Neuronal stem cell (in vitro differentiated cells): Measurements from ENCODE around the gene NR3C1.

Source experiments
- DNase-seq: peaks from one replicate; pipeline ENCODE4 v3.0.0-alpha.2; 2013; ENCODE audit warnings: low spot score
- H2AFZ ChIP-seq: one replicate; pipeline ENCODE4 v1.6.1; 2013; ENCODE audit warnings: mild to moderate bottlenecking, low read length, inconsistent platforms
- H2AK5ac ChIP-seq: 2 replicates; pipeline ENCODE4 v1.6.1; 2013; ENCODE audit warnings: low read depth, mild to moderate bottlenecking, inconsistent platforms, low read length, moderate library complexity, mixed read lengths
- H2BK120ac ChIP-seq: 2 replicates; pipeline ENCODE4 v1.6.1; 2013; ENCODE audit warnings: low read depth, mild to moderate bottlenecking, inconsistent platforms, low read length, moderate library complexity, mixed read lengths
- H2BK12ac ChIP-seq: one replicate; pipeline ENCODE4 v1.6.1; 2013; ENCODE audit warnings: low read length, inconsistent platforms
- H2BK15ac ChIP-seq: 2 replicates; pipeline ENCODE4 v1.6.1; 2013; ENCODE audit warnings: mild to moderate bottlenecking, low read length, inconsistent platforms, mixed read lengths
- H2BK5ac ChIP-seq: one replicate; pipeline ENCODE4 v1.6.1; 2013; ENCODE audit warnings: inconsistent platforms, mild to moderate bottlenecking, low read length, moderate library complexity
- H3K14ac ChIP-seq: one replicate; pipeline ENCODE4 v1.6.1; 2013; ENCODE audit warnings: low read length, inconsistent platforms
- H3K18ac ChIP-seq: 2 replicates; pipeline ENCODE4 v1.6.1; 2013; ENCODE audit warnings: low read length, inconsistent platforms
- H3K23ac ChIP-seq: 2 replicates; pipeline ENCODE4 v1.6.1; 2013; ENCODE audit warnings: low read depth, mild to moderate bottlenecking, mixed read lengths, low read length, inconsistent platforms; ENCODE audit not compliant: poor library complexity
- H3K27ac ChIP-seq: replicated peaks from 3 replicates; pipeline ENCODE4 v1.5.1; 2013; ENCODE audit warnings: low read length, inconsistent platforms
- H3K27me3 ChIP-seq, 3 experiments: 2 replicates each; pipeline ENCODE4 v1.6.1; 2013; ENCODE audit warnings: low read length in 3 of 3, mild to moderate bottlenecking in 2 of 3, inconsistent platforms in 1 of 3, low read depth in 1 of 3, mixed read lengths in 1 of 3, moderate library complexity in 1 of 3; ENCODE audit not compliant: control insufficient read depth in 3 of 3, insufficient read depth in 3 of 3
- H3K36me3 ChIP-seq, 2 donors: replicated peaks in 1 of 2; 2 replicates each; pipeline ENCODE4 v1.6.1; 2013; ENCODE audit warnings: low read length in 2 of 2; ENCODE audit not compliant: control insufficient read depth in 2 of 2, insufficient read depth in 2 of 2
- H3K4ac ChIP-seq: 2 replicates; pipeline ENCODE4 v1.6.1; 2013; ENCODE audit warnings: inconsistent platforms, mild to moderate bottlenecking, low read length, moderate library complexity
- H3K4me1 ChIP-seq, 2 donors: 1 replicate in 1 of 2; 2 replicates in 1 of 2; pipeline ENCODE4 v1.6.1; 2013; ENCODE audit warnings: low read length in 2 of 2, low read depth in 1 of 2; ENCODE audit not compliant: control insufficient read depth in 2 of 2, insufficient read depth in 1 of 2
- H3K4me2 ChIP-seq: one replicate; pipeline ENCODE4 v1.6.1; 2013; ENCODE audit warnings: mild to moderate bottlenecking, low read length, inconsistent platforms; ENCODE audit not compliant: insufficient read depth, poor library complexity, severe bottlenecking
- H3K4me3 ChIP-seq, 2 donors: 2 replicates each; pipeline ENCODE4 v1.5.1; 2013; ENCODE audit warnings: low read length in 2 of 2, mild to moderate bottlenecking in 2 of 2, inconsistent platforms in 1 of 2, moderate library complexity in 1 of 2
- H3K79me1 ChIP-seq: one replicate; pipeline ENCODE4 v1.6.1; 2013; ENCODE audit warnings: low read depth, mild to moderate bottlenecking, inconsistent platforms, low read length, moderate library complexity
- H3K9ac ChIP-seq: one replicate; pipeline ENCODE4 v1.6.1; 2013; ENCODE audit warnings: mild to moderate bottlenecking, low read depth, low read length, inconsistent platforms; ENCODE audit not compliant: poor library complexity
- H3K9me3 ChIP-seq, 2 donors: replicated peaks in 1 of 2; 2 replicates each; pipeline versions ENCODE3 to v1.6.1; 2013; ENCODE audit warnings: low read length in 2 of 2, mild to moderate bottlenecking in 2 of 2, inconsistent platforms in 1 of 2, low read depth in 1 of 2, mixed read lengths in 1 of 2, moderate library complexity in 1 of 2; ENCODE audit not compliant: control insufficient read depth in 2 of 2, insufficient read depth in 1 of 2
- H4K8ac ChIP-seq: one replicate; pipeline ENCODE4 v1.6.1; 2013; ENCODE audit warnings: low read depth, mild to moderate bottlenecking, inconsistent platforms, low read length, moderate library complexity
- H4K91ac ChIP-seq: one replicate; pipeline ENCODE4 v1.6.1; 2013; ENCODE audit warnings: low read length, low read depth, mild to moderate bottlenecking, inconsistent platforms; ENCODE audit not compliant: poor library complexity
- WGBS, 2 donors: extraction: QIAGEN DNeasy Blood & Tissue Kit; methylation state at CpG; one replicate each; pipeline ENCODE4 v1.1.7; 2013; ENCODE audit warnings: missing lambda C conversion rate in 2 of 2, mixed read lengths in 1 of 2; ENCODE audit not compliant: insufficient read length in 2 of 2, insufficient replicate concordance in 1 of 2; ENCODE audit errors: extremely low coverage in 2 of 2; 5-methylcytosine and 5-hydroxymethylcytosine counted together

The NR3C1 gene

GRCh38 chr5:143354025-143354424 is 49.5 kb downstream of the NR3C1 start:
- no peak overlapping the region for H2BK12ac ChIP-seq
- no peak overlapping the region for H2BK5ac ChIP-seq
- no peak overlapping the region for H2BK120ac ChIP-seq
- no peak overlapping the region for H3K4ac ChIP-seq
- no peak overlapping the region for H3K4me3 ChIP-seq
- H2BK15ac ChIP-seq, result no peak overlapping the region
- no peak overlapping the region for H3K4me2 ChIP-seq
- DNase-seq, result no peak
- no peak overlapping the region for H3K27ac ChIP-seq
- H3K27me3 ChIP-seq, result no peaks in the 10 kb centered on the region
- no peaks in the 10 kb centered on the region for H3K36me3 ChIP-seq
- H2AFZ ChIP-seq, result no peak overlapping the region
- WGBS, 2 donors, result no CpG with 5 or more reads among the region's 3 CpGs
- H3K9me3 ChIP-seq, result no peaks in the 10 kb centered on the region
- H4K91ac ChIP-seq, result no peak overlapping the region
- no peak overlapping the region for H3K9ac ChIP-seq
- H2AK5ac ChIP-seq, result no peak overlapping the region
- H3K4me1 ChIP-seq, result no peaks in the 10 kb centered on the region
- no peaks in the 10 kb centered on the region for H3K79me1 ChIP-seq
- H3K18ac ChIP-seq, result no peak overlapping the region
- H3K23ac ChIP-seq, result no peak overlapping the region
- H3K14ac ChIP-seq, result no peak overlapping the region
- no peak overlapping the region for H4K8ac ChIP-seq

GRCh38 chr5:143352691-143353090 is 50.8 kb downstream of the NR3C1 start:
- no peak overlapping the region for H3K23ac ChIP-seq
- H3K27ac ChIP-seq, result no peak overlapping the region
- H3K18ac ChIP-seq, result no peak overlapping the region
- no peaks in the 10 kb centered on the region for H3K36me3 ChIP-seq
- no CpG with 5 or more reads among the region's 1 CpG for WGBS, 2 donors
- H3K14ac ChIP-seq, result no peak overlapping the region
- H2BK15ac ChIP-seq, result no peak overlapping the region
- H2AFZ ChIP-seq, result no peak overlapping the region
- H3K9me3 ChIP-seq, result no peaks in the 10 kb centered on the region
- no peak overlapping the region for H2BK12ac ChIP-seq
- H3K4me3 ChIP-seq, result no peak overlapping the region
- no peaks in the 10 kb centered on the region for H3K79me1 ChIP-seq
- H3K4me1 ChIP-seq, result no peaks in the 10 kb centered on the region
- no peak overlapping the region for H2BK120ac ChIP-seq
- DNase-seq, result no peak
- H3K27me3 ChIP-seq, result no peaks in the 10 kb centered on the region
- no peak overlapping the region for H2BK5ac ChIP-seq
- no peak overlapping the region for H4K91ac ChIP-seq
- no peak overlapping the region for H3K4me2 ChIP-seq
- no peak overlapping the region for H2AK5ac ChIP-seq
- no peak overlapping the region for H3K9ac ChIP-seq
- no peak overlapping the region for H3K4ac ChIP-seq
- no peak overlapping the region for H4K8ac ChIP-seq

- Histone ChIP-seq H4K91ac (no peak overlapping the region), H3K4me2 (no peak overlapping the region), H3K27me3 (no peaks in the 10 kb centered on the region), H3K14ac (no peak overlapping the region), H3K4me3 (no peak overlapping the region), H2BK5ac (no peak overlapping the region), H3K9me3 (no peaks in the 10 kb centered on the region), H3K36me3 (no peaks in the 10 kb centered on the region), H2AK5ac (no peak overlapping the region), H3K18ac (no peak overlapping the region), H3K4me1 (no peaks in the 10 kb centered on the region), H2BK12ac (no peak overlapping the region), H3K27ac (no peak overlapping the region), H2BK15ac (no peak overlapping the region), H3K23ac (no peak overlapping the region), H3K9ac (no peak overlapping the region), H2BK120ac (no peak overlapping the region), H2AFZ (no peak overlapping the region), H3K4ac (no peak overlapping the region), H3K79me1 (no peaks in the 10 kb centered on the region), H4K8ac (no peak overlapping the region)
- no peak for DNase-seq
- WGBS, 2 donors, result no CpG with 5 or more reads among the region's 3 CpGs
Observed at GRCh38 chr5:143350751-143351602, 52.5 kb downstream of the NR3C1 start.

GRCh38 chr5:143350341-143350740 is 53.1 kb downstream of the NR3C1 start:
- no peak overlapping the region for H2BK15ac ChIP-seq
- no peak overlapping the region for H3K4me2 ChIP-seq
- no peak overlapping the region for H3K14ac ChIP-seq
- H2BK5ac ChIP-seq, result no peak overlapping the region
- no peak overlapping the region for H2AFZ ChIP-seq
- no peak overlapping the region for H2BK120ac ChIP-seq
- no peak overlapping the region for H3K18ac ChIP-seq
- no CpG with 5 or more reads among the region's 1 CpG for WGBS, 2 donors
- H3K27me3 ChIP-seq, result no peaks in the 10 kb centered on the region
- H3K23ac ChIP-seq, result no peak overlapping the region
- no peak overlapping the region for H4K91ac ChIP-seq
- no peak for DNase-seq
- H3K4me1 ChIP-seq, result no peaks in the 10 kb centered on the region
- H3K9ac ChIP-seq, result no peak overlapping the region
- H3K4ac ChIP-seq, result no peak overlapping the region
- H3K27ac ChIP-seq, result no peak overlapping the region
- H3K36me3 ChIP-seq, result no peaks in the 10 kb centered on the region
- H4K8ac ChIP-seq, result no peak overlapping the region
- H2BK12ac ChIP-seq, result no peak overlapping the region
- H3K4me3 ChIP-seq, result no peak overlapping the region
- no peak overlapping the region for H2AK5ac ChIP-seq
- H3K9me3 ChIP-seq, result no peaks in the 10 kb centered on the region
- no peaks in the 10 kb centered on the region for H3K79me1 ChIP-seq
